ENCODE results near the gene NCCRP1. TPM values are rescaled to one million over a fixed set of nuclear protein-coding genes. Genes with fewer than 3 reads are reported as not detected.

Gene NCCRP1
- total and polyA plus RNA-seq, 4 experiments from 2014 or later = not detected

DNA sequence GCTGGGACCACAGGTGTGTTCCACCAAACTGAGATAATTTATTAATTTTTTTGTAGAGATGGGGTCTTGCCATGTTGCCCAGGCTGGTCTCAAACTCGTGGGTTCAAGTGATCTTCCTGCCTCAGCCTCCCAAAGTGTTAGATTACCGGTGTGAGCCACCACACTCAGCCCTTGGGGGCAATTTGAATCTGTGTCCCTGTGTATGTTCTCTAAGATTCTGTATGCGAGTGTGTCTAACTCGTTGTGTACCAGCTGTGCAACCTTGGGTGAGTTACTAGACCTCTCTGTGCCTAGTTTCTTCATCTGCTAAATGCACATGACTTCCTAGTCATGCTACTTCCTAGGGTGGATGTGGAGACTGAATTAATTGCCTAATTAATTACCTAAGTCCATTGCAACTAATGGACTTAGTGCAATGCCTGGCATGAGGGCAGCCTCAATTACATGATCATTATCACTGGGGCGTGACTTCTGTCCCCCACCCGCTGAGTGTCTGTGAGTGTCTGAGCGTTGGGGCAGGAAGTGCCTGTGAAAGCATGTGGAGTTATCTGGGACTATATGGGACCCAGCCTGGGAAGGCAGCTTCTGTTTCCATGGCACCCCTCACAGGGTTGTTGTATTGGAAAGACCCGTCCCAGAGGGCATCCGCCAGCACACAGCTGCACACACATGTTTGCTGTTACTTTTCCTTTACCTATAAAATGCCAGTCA, 1.8 kb upstream of the NCCRP1 start:
- no peak overlapping the region for H3K27ac ChIP-seq (ENCODE audit: low read depth, low read length)
- H3K36me3 ChIP-seq (ENCODE audit: insufficient read depth, low read length) = no peaks in the 10 kb centered on the region
- H3K27me3 ChIP-seq (ENCODE audit: insufficient read depth, low read length) = peaks cover 13% of the 10 kb centered on the region
- no peak for DNase-seq
- CTCF ChIA-PET (ENCODE audit: partially characterized antibody) = interaction anchor here (1.4 kb wide), 1 partner anchor 8 kb away, joined by 6 read pairs; no protein-coding TSS in a partner anchor
- POLR2A ChIA-PET (ENCODE audit: partially characterized antibody) = no interaction called here
- H3K4me1 ChIP-seq (ENCODE audit: insufficient read depth, low read length) = peaks cover 24% of the 10 kb centered on the region
- H3K9me3 ChIP-seq (ENCODE audit: control insufficient read depth in 1 of 2, low read length in 2 of 2) = no peaks in the 10 kb centered on the region
- Mint-ChIP-seq H3K27me3 (peaks cover 22 to 31% of the 10 kb centered on the region in 2 donors), H3K4me1 (peaks cover 15 to 28% (median 22%) of the 10 kb centered on the region in 4 donors), H3K36me3 (no peaks in the 10 kb centered on the region), H3K27ac (no peak overlapping the region), H3K9me3 (no peaks in the 10 kb centered on the region), H3K4me3 (peak overlapping the region in 4 of 8 donors; percentile 39 to 68 (median 54))
- no peak overlapping the region for H3K4me3 ChIP-seq (ENCODE audit: low read length in 2 of 2)
- intact Hi-C loops (cut with micrococcal nuclease) = no loop called here

DNA sequence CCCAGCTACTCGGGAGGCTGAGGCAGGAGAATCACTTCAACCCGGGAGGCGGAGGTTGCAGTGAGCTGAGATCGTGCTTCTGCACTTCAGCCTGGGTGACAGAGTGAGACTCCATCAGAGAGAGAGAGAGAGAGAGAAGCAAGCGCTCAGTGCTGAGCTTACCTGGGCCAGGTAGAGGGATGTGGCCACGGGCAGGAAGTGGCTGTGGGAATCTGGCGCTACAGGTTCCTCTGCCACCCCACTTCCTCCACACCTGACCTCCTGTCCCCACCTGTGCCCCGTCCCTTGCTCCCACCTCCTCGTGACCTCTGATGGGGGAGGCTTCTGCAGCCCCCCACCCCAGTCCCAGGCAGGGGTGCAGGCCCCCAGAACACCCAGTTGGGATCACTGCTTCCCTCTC, 1.0 kb upstream of the NCCRP1 start:
- H3K4me1 ChIP-seq (ENCODE audit: insufficient read depth, low read length) = peaks cover 24% of the 10 kb centered on the region
- no peak overlapping the region for H3K4me3 ChIP-seq (ENCODE audit: low read length in 2 of 2)
- Mint-ChIP-seq H3K9me3 (no peaks in the 10 kb centered on the region), H3K27me3 (peaks cover 21 to 36% of the 10 kb centered on the region in 2 donors), H3K27ac (peak overlapping the region in 1 of 7 donors; percentile 58), H3K36me3 (no peaks in the 10 kb centered on the region), H3K4me1 (peaks cover 14 to 30% (median 22%) of the 10 kb centered on the region in 4 donors), H3K4me3 (peak overlapping the region in 6 of 8 donors; percentile 9 to 68 (median 54))
- ChIA-PET POLR2A (ENCODE audit: partially characterized antibody) (interaction anchor here (0.5 kb wide), 1 partner anchor 179 kb away, joined by 3 read pairs; no protein-coding TSS in a partner anchor), CTCF (ENCODE audit: partially characterized antibody) (interaction anchor here (1.4 kb wide), 1 partner anchor 9 kb away, joined by 6 read pairs; no protein-coding TSS in a partner anchor)
- peaks cover 13% of the 10 kb centered on the region for H3K27me3 ChIP-seq (ENCODE audit: insufficient read depth, low read length)
- no peaks in the 10 kb centered on the region for H3K36me3 ChIP-seq (ENCODE audit: insufficient read depth, low read length)
- H3K27ac ChIP-seq (ENCODE audit: low read depth, low read length) = no peak overlapping the region
- peak in 4 of 5 donors; percentile 15 to 33 (median 26) for DNase-seq
- intact Hi-C loops (cut with micrococcal nuclease) = no loop called here
- H3K9me3 ChIP-seq (ENCODE audit: control insufficient read depth in 1 of 2, low read length in 2 of 2) = no peaks in the 10 kb centered on the region

DNA sequence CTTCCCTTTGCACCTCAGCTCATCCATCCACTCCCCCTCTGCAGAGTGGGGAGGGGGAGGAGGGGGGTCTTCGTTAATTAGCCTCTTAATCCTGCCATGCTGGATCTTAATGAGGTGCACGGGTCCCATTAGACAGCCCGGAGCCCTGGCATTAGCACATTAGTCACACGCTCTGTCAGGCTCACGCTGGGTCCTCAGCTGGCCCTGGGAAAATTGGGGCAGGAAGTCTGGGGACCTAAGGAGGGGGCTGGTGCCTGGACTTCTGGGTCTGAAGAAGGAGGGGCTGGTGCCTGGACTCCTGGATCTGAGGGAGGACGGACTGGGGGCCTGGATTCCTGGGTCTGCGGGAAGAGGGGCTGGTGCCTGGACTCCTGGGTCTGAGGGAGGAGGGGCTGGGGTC, 444 bp upstream of the NCCRP1 start:
- peaks cover 24 to 41% of the 10 kb centered on the region in 2 donors for H3K27me3 Mint-ChIP-seq
- ChIA-PET CTCF (ENCODE audit: partially characterized antibody) (interaction anchor here (1.4 kb wide), 1 partner anchor 10 kb away, joined by 6 read pairs; no protein-coding TSS in a partner anchor), POLR2A (ENCODE audit: partially characterized antibody) (interaction anchor here (0.5 kb wide), 1 partner anchor 179 kb away, joined by 3 read pairs; no protein-coding TSS in a partner anchor)
- intact Hi-C loops (cut with micrococcal nuclease) = no loop called here
- no peaks in the 10 kb centered on the region for H3K9me3 Mint-ChIP-seq
- H3K9me3 ChIP-seq (ENCODE audit: control insufficient read depth in 1 of 2, low read length in 2 of 2) = no peaks in the 10 kb centered on the region
- peaks cover 24% of the 10 kb centered on the region for H3K4me1 ChIP-seq (ENCODE audit: insufficient read depth, low read length)
- no peaks in the 10 kb centered on the region for H3K36me3 ChIP-seq (ENCODE audit: insufficient read depth, low read length)
- H3K4me1 Mint-ChIP-seq = peaks cover 14 to 32% (median 22%) of the 10 kb centered on the region in 4 donors
- peaks cover 13% of the 10 kb centered on the region for H3K27me3 ChIP-seq (ENCODE audit: insufficient read depth, low read length)
- peak overlapping the region in 5 of 8 donors; percentile 39 to 75 (median 57) for H3K4me3 Mint-ChIP-seq
- no peak overlapping the region for H3K27ac ChIP-seq (ENCODE audit: low read depth, low read length)
- no peak overlapping the region for H3K4me3 ChIP-seq (ENCODE audit: low read length in 2 of 2)
- DNase-seq = no peak
- H3K27ac Mint-ChIP-seq = peak overlapping the region in 2 of 7 donors; percentile 41 to 58
- no peaks in the 10 kb centered on the region for H3K36me3 Mint-ChIP-seq

DNA sequence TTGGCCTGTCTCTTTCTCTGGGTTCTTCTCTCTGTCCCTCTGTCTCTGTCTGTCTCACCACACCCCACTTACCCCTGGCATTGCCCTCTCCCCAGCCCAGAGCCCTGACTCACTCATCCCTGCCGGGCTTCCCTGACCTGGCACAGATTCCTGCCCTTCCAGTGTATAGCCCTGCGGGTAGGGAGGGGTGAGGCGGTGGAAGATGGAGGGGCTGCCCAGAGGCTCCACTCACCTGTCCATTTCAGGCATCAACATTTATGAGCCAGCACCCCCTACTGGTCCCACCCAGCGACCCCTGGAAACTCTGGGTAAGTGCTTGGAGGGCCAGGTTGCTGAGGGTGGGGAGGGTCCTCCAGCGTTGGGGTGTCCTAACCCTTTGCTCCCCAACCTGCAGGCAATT, 1.0 kb downstream of the NCCRP1 start:
- H3K27ac Mint-ChIP-seq = no peak overlapping the region
- H3K36me3 Mint-ChIP-seq = no peaks in the 10 kb centered on the region
- ChIA-PET CTCF (ENCODE audit: partially characterized antibody) (no interaction called here), POLR2A (ENCODE audit: partially characterized antibody) (no interaction called here)
- H3K27me3 Mint-ChIP-seq = peaks cover 35 to 50% of the 10 kb centered on the region in 2 donors
- no peaks in the 10 kb centered on the region for H3K9me3 Mint-ChIP-seq
- Histone ChIP-seq H3K36me3 (ENCODE audit: insufficient read depth, low read length) (no peaks in the 10 kb centered on the region), H3K4me1 (ENCODE audit: insufficient read depth, low read length) (peaks cover 24% of the 10 kb centered on the region), H3K4me3 (ENCODE audit: low read length in 2 of 2) (no peak overlapping the region), H3K9me3 (ENCODE audit: control insufficient read depth in 1 of 2, low read length in 2 of 2) (no peaks in the 10 kb centered on the region), H3K27me3 (ENCODE audit: insufficient read depth, low read length) (peaks cover 17% of the 10 kb centered on the region), H3K27ac (ENCODE audit: low read depth, low read length) (no peak overlapping the region)
- intact Hi-C loops (cut with micrococcal nuclease) = no loop called here
- DNase-seq = no peak
- peaks cover 14 to 32% (median 22%) of the 10 kb centered on the region in 4 donors for H3K4me1 Mint-ChIP-seq
- H3K4me3 Mint-ChIP-seq = peak overlapping the region in 4 of 8 donors; percentile 49 to 76 (median 69)

DNA sequence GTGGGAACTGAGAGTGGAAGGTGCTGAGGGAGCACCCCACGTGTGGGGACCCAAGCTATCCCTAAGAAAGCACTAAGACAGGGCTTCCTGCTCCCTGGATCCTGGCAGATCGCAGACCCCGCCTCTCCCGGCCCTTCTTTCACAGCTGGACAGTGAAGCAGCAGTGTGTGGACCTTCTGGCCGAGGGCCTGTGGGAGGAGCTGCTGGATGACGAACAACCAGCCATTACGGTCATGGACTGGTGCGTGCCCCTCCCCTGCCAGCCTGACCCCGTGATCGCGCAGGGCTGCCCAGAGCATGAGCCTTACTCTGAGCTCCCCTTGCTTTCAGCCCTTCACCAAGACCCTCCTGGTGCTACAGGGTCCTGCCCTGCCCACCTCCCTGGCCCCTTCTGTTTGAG, 2.3 kb downstream of the NCCRP1 start:
- Mint-ChIP-seq H3K36me3 (no peaks in the 10 kb centered on the region), H3K27me3 (peaks cover 38 to 49% of the 10 kb centered on the region in 2 donors), H3K4me3 (no peak overlapping the region), H3K9me3 (no peaks in the 10 kb centered on the region), H3K27ac (no peak overlapping the region), H3K4me1 (peaks cover 14 to 32% (median 22%) of the 10 kb centered on the region in 4 donors)
- Histone ChIP-seq H3K27ac (ENCODE audit: low read depth, low read length) (no peak overlapping the region), H3K4me1 (ENCODE audit: insufficient read depth, low read length) (peaks cover 24% of the 10 kb centered on the region), H3K9me3 (ENCODE audit: control insufficient read depth in 1 of 2, low read length in 2 of 2) (no peaks in the 10 kb centered on the region), H3K36me3 (ENCODE audit: insufficient read depth, low read length) (no peaks in the 10 kb centered on the region), H3K4me3 (ENCODE audit: low read length in 2 of 2) (no peak overlapping the region), H3K27me3 (ENCODE audit: insufficient read depth, low read length) (peaks cover 19% of the 10 kb centered on the region)
- ChIA-PET POLR2A (ENCODE audit: partially characterized antibody) (no interaction called here), CTCF (ENCODE audit: partially characterized antibody) (no interaction called here)
- DNase-seq = no peak
- intact Hi-C loops (cut with micrococcal nuclease) = no loop called here

DNA sequence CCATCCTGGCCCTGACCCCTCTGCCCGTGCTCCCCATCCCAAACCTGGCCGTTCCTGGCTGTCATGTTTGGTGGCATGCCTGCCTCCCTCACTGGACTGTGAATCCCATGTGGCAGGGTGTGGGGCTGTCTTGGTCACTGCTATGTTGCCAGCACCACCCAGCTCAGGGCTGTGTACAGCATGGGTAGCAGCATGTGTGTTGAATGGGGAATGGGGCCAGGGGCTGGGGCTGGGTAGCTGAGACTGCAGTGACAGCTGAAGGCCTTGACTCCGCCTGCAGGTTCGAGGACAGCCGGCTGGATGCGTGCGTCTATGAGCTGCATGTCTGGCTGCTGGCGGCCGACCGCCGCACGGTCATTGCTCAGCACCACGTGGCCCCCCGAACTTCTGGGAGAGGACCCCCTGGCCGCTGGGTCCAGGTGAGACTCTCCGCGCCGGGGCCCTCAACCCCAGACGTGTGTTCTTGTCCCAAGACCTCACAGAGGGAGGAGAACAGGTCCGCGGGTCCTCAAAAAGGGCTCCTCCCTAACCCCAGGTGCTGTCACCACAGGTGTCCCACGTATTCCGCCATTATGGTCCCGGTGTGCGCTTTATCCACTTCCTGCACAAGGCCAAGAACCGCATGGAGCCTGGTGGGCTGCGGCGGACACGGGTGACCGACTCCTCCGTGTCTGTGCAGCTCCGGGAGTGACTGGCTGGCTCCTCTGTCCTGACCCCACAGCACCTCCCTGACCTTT, 3.5 kb downstream of the NCCRP1 start:
- Mint-ChIP-seq H3K9me3 (no peaks in the 10 kb centered on the region), H3K4me3 (no peak overlapping the region), H3K27ac (peak overlapping the region in 1 of 7 donors; percentile 61), H3K4me1 (peaks cover 12 to 27% (median 18%) of the 10 kb centered on the region in 4 donors), H3K36me3 (no peaks in the 10 kb centered on the region), H3K27me3 (peaks cover 37 to 45% of the 10 kb centered on the region in 2 donors)
- Histone ChIP-seq H3K36me3 (ENCODE audit: insufficient read depth, low read length) (no peaks in the 10 kb centered on the region), H3K27ac (ENCODE audit: low read depth, low read length) (no peak overlapping the region), H3K27me3 (ENCODE audit: insufficient read depth, low read length) (peaks cover 13% of the 10 kb centered on the region), H3K4me3 (ENCODE audit: low read length in 2 of 2) (no peak overlapping the region), H3K4me1 (ENCODE audit: insufficient read depth, low read length) (peaks cover 20% of the 10 kb centered on the region), H3K9me3 (ENCODE audit: control insufficient read depth in 1 of 2, low read length in 2 of 2) (no peaks in the 10 kb centered on the region)
- DNase-seq = no peak
- ChIA-PET POLR2A (ENCODE audit: partially characterized antibody) (no interaction called here), CTCF (ENCODE audit: partially characterized antibody) (no interaction called here)
- intact Hi-C loops (cut with micrococcal nuclease) = no loop called here

DNA sequence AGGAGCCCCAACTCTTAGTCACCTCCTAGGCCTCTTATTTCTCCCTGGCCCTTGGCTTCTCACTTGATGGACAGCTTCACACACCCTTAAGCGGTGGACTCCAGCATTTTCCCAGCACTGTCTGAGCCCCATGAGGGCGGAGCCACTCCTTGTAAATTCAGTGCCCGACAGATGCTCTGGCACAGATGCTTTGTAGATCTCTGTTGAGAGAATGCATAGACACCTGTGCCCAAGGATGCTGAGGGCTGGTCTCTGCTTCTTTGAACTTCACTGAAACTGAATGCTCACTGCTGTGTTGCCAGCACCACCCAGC, 4.0 kb downstream of the NCCRP1 start:
- Mint-ChIP-seq H3K9me3 (no peaks in the 10 kb centered on the region), H3K4me3 (no peak overlapping the region), H3K36me3 (no peaks in the 10 kb centered on the region), H3K4me1 (peaks cover 7 to 22% (median 13%) of the 10 kb centered on the region in 4 donors), H3K27ac (no peak overlapping the region), H3K27me3 (peaks cover 38 to 45% of the 10 kb centered on the region in 2 donors)
- POLR2A ChIA-PET (ENCODE audit: partially characterized antibody) = no interaction called here
- DNase-seq = no peak
- no peak overlapping the region for H3K27ac ChIP-seq (ENCODE audit: low read depth, low read length)
- H3K4me1 ChIP-seq (ENCODE audit: insufficient read depth, low read length) = peaks cover 15% of the 10 kb centered on the region
- no peaks in the 10 kb centered on the region for H3K36me3 ChIP-seq (ENCODE audit: insufficient read depth, low read length)
- peaks cover 12% of the 10 kb centered on the region for H3K27me3 ChIP-seq (ENCODE audit: insufficient read depth, low read length)
- H3K9me3 ChIP-seq (ENCODE audit: control insufficient read depth in 1 of 2, low read length in 2 of 2) = no peaks in the 10 kb centered on the region
- intact Hi-C loops (cut with micrococcal nuclease) = no loop called here
- no peak overlapping the region for H3K4me3 ChIP-seq (ENCODE audit: low read length in 2 of 2)
- CTCF ChIA-PET (ENCODE audit: partially characterized antibody) = no interaction called here
